Upper lobe of left lung (tissue), 6 donors: ENCODE data around the gene PSMB7. TPM values are rescaled to one million over a fixed set of nuclear protein-coding genes. Genes with fewer than 3 reads are reported as not detected.

Experiments used
- ATAC-seq, 2 donors: fragments of 200-7000 bp; cut with Tn5 transposase; one replicate each; pipeline ENCODE4 v1.9.1; 2022; ENCODE audit warnings: mild to moderate bottlenecking in 2 of 2, moderate library complexity in 2 of 2; ENCODE audit not compliant: low FRiP score in 2 of 2
- DNase-seq, 2 donors: peaks; one replicate each; pipeline ENCODE4 v3.0.0-alpha.2; 2019 to 2020
- H3K27ac ChIP-seq, 4 donors: fragments of 200-600 bp; sonication (generic); one replicate each; pipeline ENCODE4 v1.5.1; 2016 to 2019
- H3K27me3 ChIP-seq, 4 donors: fragments of 200-600 bp; sonication (generic); one replicate each; pipeline ENCODE4 v1.5.1; 2017 to 2019
- H3K36me3 ChIP-seq, 4 donors: fragments of 200-600 bp; sonication (generic); one replicate each; pipeline ENCODE4 v1.5.1; 2016 to 2019
- H3K4me1 ChIP-seq, 4 donors: fragments of 200-600 bp; sonication (generic); one replicate each; pipeline ENCODE4 v1.5.1; 2018 to 2019
- H3K4me3 ChIP-seq, 4 donors: fragments of 200-600 bp; sonication (generic); one replicate each; pipeline ENCODE4 v1.5.1; 2017 to 2019; ENCODE audit warnings: mild to moderate bottlenecking in 2 of 4, moderate library complexity in 1 of 4
- H3K9me3 ChIP-seq, 4 donors: fragments of 200-600 bp; sonication (generic); one replicate each; pipeline ENCODE4 v1.5.1; 2018 to 2019
- EP300 ChIP-seq, 4 donors: sonication (generic); formaldehyde crosslinking; IDR thresholded peaks; one replicate each; pipeline ENCODE4 v1.5.1; 2017; ENCODE audit warnings: antibody characterized with exemption in 4 of 4, control low read depth in 2 of 4
- POLR2A ChIP-seq, 4 donors: fragments of 450-650 bp; IDR thresholded peaks; one replicate each; pipeline ENCODE4 v1.5.1; 2016 to 2017; ENCODE audit warnings: antibody characterized with exemption in 4 of 4, mild to moderate bottlenecking in 2 of 4
- POLR2AphosphoS5 ChIP-seq, 2 donors: sonication (generic); formaldehyde crosslinking; IDR thresholded peaks; one replicate each; pipeline ENCODE4 v1.5.1; 2017; ENCODE audit warnings: antibody characterized with exemption in 2 of 2
- WGBS, 2 donors: methylation state at CpG; one replicate each; pipeline ENCODE4 v1.1.5; 2017 to 2018; 5-methylcytosine and 5-hydroxymethylcytosine counted together
- total RNA-seq, 6 donors: library from RNA; depleted of rRNA in 4 of 6; stranded (reverse); fragments of >200 nt in 4 of 6; gene quantifications; one replicate each; pipeline versions ENCODE4 v1.1.0 to v1.2.1, GENCODE V29; 2016 to 2021
- TF ChIP-seq, protein P1 (sequence below), 6 experiments: fragments of 450-650 bp in 4 of 6; fragments of 200-600 bp in 2 of 6; sonication (generic) in 2 of 6; IDR thresholded peaks; one replicate each; pipeline ENCODE4 v1.5.1; 2016 to 2019; ENCODE audit warnings: antibody characterized with exemption in 6 of 6
- donor health status: DM: no; HTN: no; CAD: no; lungs with moderate emphysema.
- donor health status: DM: no; HTN: yes; CAD: no; lungs with severe emphysema.

PSMB7 gene
- total RNA-seq, 6 donors from 2014 or later: 17.8 to 112 (median 87.1) TPM

DNA sequence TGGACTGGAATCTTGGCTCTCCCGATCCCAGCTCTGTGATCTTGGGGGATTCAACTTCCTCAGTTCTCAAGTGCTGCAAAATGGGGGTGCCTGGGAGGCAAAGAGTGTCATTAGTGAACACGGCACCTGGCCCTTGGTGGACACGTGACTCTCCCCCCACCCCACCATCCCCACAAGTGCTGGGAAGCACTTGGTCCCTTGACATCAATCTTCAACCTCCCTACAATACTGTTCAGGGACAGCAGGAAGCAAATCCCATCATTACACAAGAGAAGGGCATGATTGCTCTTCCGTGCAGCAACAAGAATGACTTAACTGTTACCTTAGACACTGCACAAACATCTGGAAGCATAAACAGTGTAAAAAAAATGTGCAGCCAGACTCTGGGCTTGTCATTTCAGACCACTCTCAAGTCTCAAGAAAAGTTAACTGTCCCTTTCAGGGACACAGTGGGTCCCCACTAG is 61.4 kb downstream of the PSMB7 start:
- H3K4me3 ChIP-seq: no peak overlapping the region
- H3K27me3 ChIP-seq: no peaks in the 10 kb centered on the region
- H3K4me1 ChIP-seq: no peaks in the 10 kb centered on the region
- H3K36me3 ChIP-seq: peaks cover 16 to 85% (median 62%) of the 10 kb centered on the region in 4 donors
- TF ChIP-seq POLR2AphosphoS5 (IDR thresholded peaks at IDR 0.05) (no peak), POLR2A (IDR thresholded peaks at IDR 0.05) (no peak), EP300 (IDR thresholded peaks at IDR 0.05) (no peak)
- TF ChIP-seq, protein P1, sequence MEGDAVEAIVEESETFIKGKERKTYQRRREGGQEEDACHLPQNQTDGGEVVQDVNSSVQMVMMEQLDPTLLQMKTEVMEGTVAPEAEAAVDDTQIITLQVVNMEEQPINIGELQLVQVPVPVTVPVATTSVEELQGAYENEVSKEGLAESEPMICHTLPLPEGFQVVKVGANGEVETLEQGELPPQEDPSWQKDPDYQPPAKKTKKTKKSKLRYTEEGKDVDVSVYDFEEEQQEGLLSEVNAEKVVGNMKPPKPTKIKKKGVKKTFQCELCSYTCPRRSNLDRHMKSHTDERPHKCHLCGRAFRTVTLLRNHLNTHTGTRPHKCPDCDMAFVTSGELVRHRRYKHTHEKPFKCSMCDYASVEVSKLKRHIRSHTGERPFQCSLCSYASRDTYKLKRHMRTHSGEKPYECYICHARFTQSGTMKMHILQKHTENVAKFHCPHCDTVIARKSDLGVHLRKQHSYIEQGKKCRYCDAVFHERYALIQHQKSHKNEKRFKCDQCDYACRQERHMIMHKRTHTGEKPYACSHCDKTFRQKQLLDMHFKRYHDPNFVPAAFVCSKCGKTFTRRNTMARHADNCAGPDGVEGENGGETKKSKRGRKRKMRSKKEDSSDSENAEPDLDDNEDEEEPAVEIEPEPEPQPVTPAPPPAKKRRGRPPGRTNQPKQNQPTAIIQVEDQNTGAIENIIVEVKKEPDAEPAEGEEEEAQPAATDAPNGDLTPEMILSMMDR (IDR thresholded peaks at IDR 0.05): no peak
- no peak for ATAC-seq
- DNase-seq: peak in 1 of 2 donors; percentile 9
- no peak overlapping the region for H3K27ac ChIP-seq
- WGBS, 2 donors: 72 to 89% methylated on average over 4 of the region's 4 CpGs
- no peaks in the 10 kb centered on the region for H3K9me3 ChIP-seq

DNA sequence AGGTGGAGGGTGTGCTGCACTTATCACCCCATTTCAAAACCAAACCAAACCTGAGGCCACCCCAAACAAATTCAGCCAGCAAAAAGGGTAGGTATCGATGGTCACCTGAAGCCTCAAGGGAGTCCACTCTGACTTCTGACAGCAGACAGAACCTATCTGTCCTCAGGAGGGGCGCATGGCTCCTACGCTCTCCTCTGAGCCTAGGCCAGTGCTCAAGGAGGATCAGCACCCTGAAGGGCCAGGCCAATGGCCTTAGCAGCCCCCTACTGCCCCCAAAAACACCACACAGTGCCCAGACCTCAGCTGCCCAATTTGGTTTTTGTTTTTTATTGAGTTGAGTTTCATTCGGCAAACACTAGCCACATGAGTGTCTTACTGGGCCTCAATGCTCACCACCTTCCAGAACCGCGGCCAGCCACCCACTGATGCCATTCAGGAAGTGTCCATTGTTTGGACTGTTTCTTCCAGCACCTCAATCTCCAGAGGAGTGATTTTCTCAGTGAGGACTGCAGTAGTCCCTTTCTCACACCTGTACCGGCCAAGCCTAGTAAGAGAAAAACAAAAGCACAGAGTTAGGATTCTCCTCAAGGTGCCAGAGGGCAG is 62.0 kb downstream of the PSMB7 start:
- Histone ChIP-seq H3K27me3 (no peaks in the 10 kb centered on the region), H3K27ac (no peak overlapping the region), H3K4me1 (no peaks in the 10 kb centered on the region), H3K9me3 (no peaks in the 10 kb centered on the region), H3K4me3 (no peak overlapping the region), H3K36me3 (peaks cover 19 to 91% (median 68%) of the 10 kb centered on the region in 4 donors)
- DNase-seq (no peak), ATAC-seq (no peak)
- TF ChIP-seq EP300 (IDR thresholded peaks at IDR 0.05) (no peak), POLR2A (IDR thresholded peaks at IDR 0.05) (no peak), POLR2AphosphoS5 (IDR thresholded peaks at IDR 0.05) (no peak)
- TF ChIP-seq, protein P1 (IDR thresholded peaks at IDR 0.05): no peak
- 88 to 90% methylated on average over 6 to 7 of the region's 7 CpGs for WGBS, 2 donors

DNA sequence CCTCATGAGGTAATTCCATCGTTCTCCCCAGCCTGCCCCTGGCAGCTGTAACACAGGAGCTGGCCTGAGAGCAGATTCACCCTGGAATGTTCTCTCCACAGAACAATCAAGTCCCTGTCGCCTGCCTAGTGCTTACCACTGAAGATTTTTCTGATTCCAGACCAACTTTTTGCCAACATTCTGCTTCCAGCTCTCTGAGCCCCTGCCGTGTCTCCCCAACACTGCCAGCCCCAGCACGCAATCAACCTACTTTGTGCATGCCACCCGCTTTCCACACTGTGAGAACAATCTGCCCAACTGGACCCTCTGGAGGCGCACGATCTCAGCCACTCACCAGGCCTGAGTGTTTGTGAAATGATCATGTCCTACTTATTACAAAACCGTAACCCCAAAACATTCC is 62.6 kb downstream of the PSMB7 start:
- TF ChIP-seq POLR2AphosphoS5 (IDR thresholded peaks at IDR 0.05) (no peak), EP300 (IDR thresholded peaks at IDR 0.05) (no peak), POLR2A (IDR thresholded peaks at IDR 0.05) (no peak)
- TF ChIP-seq, protein P1 (IDR thresholded peaks at IDR 0.05): no peak
- ATAC-seq (no peak), DNase-seq (peak in 1 of 2 donors; percentile 2)
- Histone ChIP-seq H3K36me3 (peaks cover 19 to 98% (median 74%) of the 10 kb centered on the region in 4 donors), H3K9me3 (no peaks in the 10 kb centered on the region), H3K4me3 (no peak overlapping the region), H3K27me3 (no peaks in the 10 kb centered on the region), H3K4me1 (no peaks in the 10 kb centered on the region), H3K27ac (no peak overlapping the region)
- WGBS, 2 donors: 84 to 92% methylated on average over 8 of the region's 8 CpGs

DNA sequence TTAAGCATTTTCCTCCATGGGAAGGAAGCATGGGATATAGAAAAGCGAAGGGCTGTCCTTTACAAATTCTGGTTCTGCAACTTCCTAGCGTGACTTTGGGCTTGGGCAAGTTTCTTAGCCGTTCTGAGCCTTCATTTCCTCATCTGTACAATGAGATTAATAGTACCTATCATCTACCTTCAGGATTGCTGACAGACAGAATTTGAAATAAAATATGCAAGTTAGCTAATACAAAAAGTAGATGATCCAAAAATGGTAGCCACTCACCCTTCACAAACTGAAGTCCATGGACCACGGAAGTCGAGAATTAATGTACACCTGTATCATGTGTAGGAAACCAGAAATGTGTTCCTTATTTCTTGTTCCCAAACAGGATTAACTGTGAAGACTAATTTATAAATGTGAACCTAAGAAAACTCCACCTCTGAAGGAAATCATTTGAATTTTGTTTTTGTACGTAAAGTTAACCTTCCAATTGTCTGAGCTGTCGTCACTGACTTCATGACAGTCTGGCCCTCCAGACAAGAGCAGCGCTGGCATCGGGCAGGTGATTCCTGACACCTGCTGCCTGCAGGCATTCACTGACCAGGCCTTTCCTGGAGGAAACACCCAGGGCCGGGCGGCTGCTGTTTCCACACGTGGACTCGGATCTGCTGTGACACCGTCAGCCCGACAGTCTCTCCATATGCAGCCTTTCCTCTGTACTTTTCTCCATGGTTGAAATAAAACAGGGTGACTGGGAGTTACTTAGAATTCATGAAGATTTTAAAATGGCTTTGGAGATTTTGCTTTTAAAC is 63.4 kb downstream of the PSMB7 start:
- no peak overlapping the region for H3K27ac ChIP-seq
- no peaks in the 10 kb centered on the region for H3K27me3 ChIP-seq
- no peaks in the 10 kb centered on the region for H3K9me3 ChIP-seq
- H3K36me3 ChIP-seq: peaks cover 19 to 99% (median 81%) of the 10 kb centered on the region in 4 donors
- peak; percentile 19 to 46 for DNase-seq
- H3K4me1 ChIP-seq: no peaks in the 10 kb centered on the region
- H3K4me3 ChIP-seq: no peak overlapping the region
- WGBS, 2 donors: 88 to 91% methylated on average over 15 of the region's 15 CpGs
- no peak for ATAC-seq
- TF ChIP-seq, protein P1 (IDR thresholded peaks at IDR 0.05): no peak
